ENCODE data around the gene NAALADL2. TPM values are rescaled to one million over a fixed set of nuclear protein-coding genes. Genes with fewer than 3 reads are reported as not detected.

The NAALADL2 gene
- total and polyA plus RNA-seq, 2 of the 4 experiments (the other 2 are of a cell fraction): 3.8 to 19.2 TPM

DNA sequence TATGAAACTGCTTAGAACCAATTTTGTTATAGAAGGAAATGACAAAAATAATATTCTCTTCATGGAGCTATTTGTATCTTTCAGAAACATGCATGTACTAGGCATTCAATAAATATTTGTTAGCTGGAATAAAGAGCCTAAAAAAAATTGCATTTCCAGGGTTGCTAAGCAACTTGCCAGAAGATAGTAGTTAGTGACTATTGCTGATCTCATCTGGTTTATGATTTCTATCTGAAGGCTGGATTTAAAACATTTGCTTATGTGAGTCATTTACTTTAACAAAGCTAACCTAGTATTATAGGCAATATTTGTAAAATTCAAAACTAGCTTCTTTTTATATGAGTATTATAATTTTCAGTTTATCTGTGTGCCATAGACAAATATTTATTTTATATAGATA lies 78.3 kb downstream of the NAALADL2 start:
- Histone ChIP-seq H4K5ac (ENCODE audit: low read depth, low read length) (no peak overlapping the region), H2AFZ (replicated peaks; ENCODE audit: low read length, poor library complexity) (no peak overlapping the region), H3K4me3 (ENCODE audit: insufficient read depth, low read depth, low read length) (no peak overlapping the region), H2BK120ac (ENCODE audit: low read depth, low read length) (peak overlapping the region; percentile 62; the same call in 1 of the 2 replicates), H2BK20ac (ENCODE audit: low read depth, low read length) (no peak overlapping the region; the same call in 1 of the 2 replicates), H3K9ac (ENCODE audit: low read depth, low read length) (no peak overlapping the region), H3K23ac (ENCODE audit: low read depth, low read length) (no peak overlapping the region), H3K4me2 (ENCODE audit: low read depth, low read length) (no peak overlapping the region; the same call in 1 of the 2 replicates), H2AK9ac (replicated peaks; ENCODE audit: low read depth, low read length, poor library complexity) (no peak overlapping the region), H3K79me1 (ENCODE audit: low read depth in 1 of 2, low read length in 2 of 2) (no peaks in the 10 kb centered on the region; a peak in 1 of 4 replicates), H3K14ac (replicated peaks; ENCODE audit: low read depth, low read length) (no peak overlapping the region), H3K36me3 (ENCODE audit: control insufficient read depth, insufficient read depth, low read length) (no peaks in the 10 kb centered on the region), H3K9me3 (ENCODE audit: control insufficient read depth, insufficient read depth, low read length) (peaks cover 2% of the 10 kb centered on the region; the same call in 1 of the 2 replicates), H3K27ac (ENCODE audit: insufficient read depth, low read length) (no peak overlapping the region), H2BK5ac (ENCODE audit: low read depth, low read length, poor library complexity, severe bottlenecking) (peak overlapping the region; percentile 62), H3K9me1 (ENCODE audit: insufficient read depth, low read length) (no peaks in the 10 kb centered on the region), H2BK15ac (ENCODE audit: low read depth, low read length) (0 out of 3 replicates have a peak overlapping the region, but pooled peaks have one; percentile 60), H3K18ac (ENCODE audit: low read depth, low read length) (no peak overlapping the region), H4K20me1 (ENCODE audit: insufficient read depth, low read length) (no peaks in the 10 kb centered on the region), H4K91ac (ENCODE audit: insufficient read depth, low read depth, low read length) (no peak overlapping the region), H4K8ac (ENCODE audit: low read depth in 2 of 2, low read length in 2 of 2) (peak overlapping the region in 1 of 2 experiments; percentile 32; a peak in 1 of 4 replicates), H3K56ac (ENCODE audit: extremely low read depth, insufficient read depth, low read length) (no peak overlapping the region), H3K4me1 (ENCODE audit: control insufficient read depth, insufficient read depth, low read length) (no peaks in the 10 kb centered on the region; the same call in none of the 2 replicates), H2AK5ac (ENCODE audit: low read depth, low read length) (no peak overlapping the region), H3K27me3 (ENCODE audit: control insufficient read depth, insufficient read depth, low read length) (no peaks in the 10 kb centered on the region), H3K4ac (ENCODE audit: low read depth, low read length) (no peak overlapping the region)
- intact Hi-C loops (cut with micrococcal nuclease): no loop called here
- peak; percentile 75 for TF ChIP-seq MAFK (IDR thresholded peaks at IDR 0.05; ENCODE audit: low read depth, low read length)
- no peak for TF ChIP-seq MXI1 (IDR thresholded peaks at IDR 0.05; ENCODE audit: borderline replicate concordance, low read depth, low read length)
- no TSS peak for BruUV-seq (replicated peaks)
- CTCF ChIA-PET: interaction anchor here (0.9 kb wide), 1 partner anchor 13 kb away, joined by 3 read pairs; no protein-coding TSS in a partner anchor
- POLR2A ChIA-PET (ENCODE audit: unreplicated experiment): no interaction called here
- DNase-seq (peak; percentile 85), ATAC-seq (ENCODE audit: low read depth) (peak; percentile 85)
- dilution Hi-C loops (cut with HindIII; ENCODE audit: low sequenced_read_pairs, unreplicated experiment): no loop called here
- in situ Hi-C loops (cut with MboI; ENCODE audit: low sequenced_read_pairs): no loop called here

Data from IMR-90 (cell line).